WERI-Rb-1 (cell line): ENCODE data around the gene ZNF180.

Experiments used
- DNase-seq: peaks from one replicate; pipeline ENCODE4 v3.0.0-alpha.2; 2020
- H3K27ac ChIP-seq: fragments of 250-450 bp; sonication (Bioruptor Pico); 2 replicates; pipeline ENCODE4 v1.5.1; 2020; ENCODE audit warnings: mild to moderate bottlenecking, moderate library complexity
- H3K27me3 ChIP-seq: fragments of 250-450 bp; sonication (Bioruptor Pico); 2 replicates; pipeline ENCODE4 v1.5.1; 2021; ENCODE audit warnings: mild to moderate bottlenecking, low read depth, moderate library complexity; ENCODE audit not compliant: insufficient read depth, severe bottlenecking
- H3K36me3 ChIP-seq: fragments of 250-450 bp; sonication (Bioruptor Pico); 2 replicates; pipeline ENCODE4 v1.5.1; 2020; ENCODE audit warnings: mild to moderate bottlenecking, moderate library complexity
- H3K4me3 ChIP-seq: 2 replicates; pipeline ENCODE4 v1.5.1; 2011; ENCODE audit warnings: low read depth, mild to moderate bottlenecking, control low read depth, low read length
- H3K9me3 ChIP-seq: fragments of 250-450 bp; sonication (Bioruptor Pico); 2 replicates; pipeline ENCODE4 v1.5.1; 2021; ENCODE audit warnings: mild to moderate bottlenecking, moderate library complexity; ENCODE audit not compliant: severe bottlenecking
- CTCF ChIP-seq: IDR thresholded peaks from 2 replicates; pipeline ENCODE4 v1.5.1; 2011; ENCODE audit warnings: low read depth, mild to moderate bottlenecking, control low read depth, inconsistent platforms, low read length

ZNF180 gene

GRCh38 chr19:44499962-44500949, at the start of gene ZNF180:
Gene ZNF180 (minus strand): TSS chr19:44500522. CDS start chr19:44497334, 3,188 bp downstream.
- peak within 1 kb of the TSS; percentile 96 for H3K27ac ChIP-seq
- H3K27me3 ChIP-seq, result no peaks in the 10 kb centered on the region
- peak within 1 kb of the TSS; percentile 66 for H3K4me3 ChIP-seq
- peaks cover 43% of the 10 kb centered on the region for H3K36me3 ChIP-seq
- H3K9me3 ChIP-seq, result peaks cover 34% of the 10 kb centered on the region
- peak; percentile 99 for DNase-seq
- peak; percentile 13; the same call in 1 of the 2 replicates for TF ChIP-seq CTCF

GRCh38 chr19:44549507-44549906, 49.2 kb upstream of the ZNF180 start:
- no peaks in the 10 kb centered on the region for H3K36me3 ChIP-seq
- no peak for DNase-seq
- no peak overlapping the region for H3K27ac ChIP-seq
- H3K4me3 ChIP-seq, result no peak overlapping the region
- H3K9me3 ChIP-seq, result no peaks in the 10 kb centered on the region
- H3K27me3 ChIP-seq, result no peaks in the 10 kb centered on the region
- TF ChIP-seq CTCF, result no peak

GRCh38 chr19:44548736-44549135, 48.4 kb upstream of the ZNF180 start:
- H3K27me3 ChIP-seq, result no peaks in the 10 kb centered on the region
- no peak for DNase-seq
- no peak overlapping the region for H3K4me3 ChIP-seq
- no peak overlapping the region for H3K27ac ChIP-seq
- H3K36me3 ChIP-seq, result no peaks in the 10 kb centered on the region
- H3K9me3 ChIP-seq, result no peaks in the 10 kb centered on the region
- TF ChIP-seq CTCF, result no peak

- H3K27me3 ChIP-seq, result no peaks in the 10 kb centered on the region
- H3K27ac ChIP-seq, result no peak overlapping the region
- no peaks in the 10 kb centered on the region for H3K9me3 ChIP-seq
- no peak overlapping the region for H3K4me3 ChIP-seq
- DNase-seq, result no peak
- TF ChIP-seq CTCF, result no peak
- H3K36me3 ChIP-seq, result no peaks in the 10 kb centered on the region
Observed at GRCh38 chr19:44544031-44544430, 43.7 kb upstream of the ZNF180 start.

GRCh38 chr19:44542671-44543070, 42.3 kb upstream of the ZNF180 start:
- no peak for TF ChIP-seq CTCF
- no peak overlapping the region for H3K4me3 ChIP-seq
- no peaks in the 10 kb centered on the region for H3K27me3 ChIP-seq
- peaks cover 6% of the 10 kb centered on the region for H3K9me3 ChIP-seq
- DNase-seq, result no peak
- no peak overlapping the region for H3K27ac ChIP-seq
- H3K36me3 ChIP-seq, result no peaks in the 10 kb centered on the region
